Left ventricle myocardium inferior (tissue), 1 donor: Measurements from ENCODE around the gene TLL2. TPM values are rescaled to one million over a fixed set of nuclear protein-coding genes. Genes with fewer than 3 reads are reported as not detected.

ENCODE experiments used
- DNase-seq: peaks from one replicate; pipeline ENCODE4 v3.0.0-alpha.2; 2020
- H3K27ac ChIP-seq: fragments of 200-600 bp; replicated peaks from 2 replicates; pipeline ENCODE4 v1.8.0; 2021
- H3K27me3 ChIP-seq: fragments of 200-600 bp; 2 replicates; pipeline ENCODE4 v1.8.0; 2021; ENCODE audit warnings: low read depth
- H3K36me3 ChIP-seq: fragments of 200-600 bp; 2 replicates; pipeline ENCODE4 v1.8.0; 2021
- H3K4me1 ChIP-seq: fragments of 200-600 bp; 2 replicates; pipeline ENCODE4 v1.8.0; 2021
- H3K4me3 ChIP-seq: fragments of 200-600 bp; 2 replicates; pipeline ENCODE4 v1.8.0; 2021; ENCODE audit warnings: mild to moderate bottlenecking, moderate library complexity
- H3K9me3 ChIP-seq: fragments of 200-600 bp; replicated peaks from 2 replicates; pipeline ENCODE4 v1.8.0; 2021
- CTCF ChIP-seq: fragments of 200-600 bp; IDR thresholded peaks from 2 replicates; pipeline ENCODE4 v1.8.0; 2021; ENCODE audit warnings: antibody characterized with exemption, mild to moderate bottlenecking, borderline replicate concordance
- intact Hi-C: fragments of 100-400 bp; cut with micrococcal nuclease; formaldehyde crosslinking; loops from one replicate; pipeline ENCODE4 v1.11.0; 2022
- total RNA-seq: library from RNA; stranded (reverse); fragmentation: NEBNext Ultra II Directional; extraction: Animal tissue kit (Norgen Biotek cat#: 25700); gene quantifications from one replicate; pipeline ENCODE4 v1.2.1, GENCODE V29; 2021
- donor health status: DM: no; HTN: yes; CAD: no; lungs with severe emphysema.

The TLL2 gene
- total RNA-seq, 1 donor from 2014 or later, result 7.0 TPM

DNA sequence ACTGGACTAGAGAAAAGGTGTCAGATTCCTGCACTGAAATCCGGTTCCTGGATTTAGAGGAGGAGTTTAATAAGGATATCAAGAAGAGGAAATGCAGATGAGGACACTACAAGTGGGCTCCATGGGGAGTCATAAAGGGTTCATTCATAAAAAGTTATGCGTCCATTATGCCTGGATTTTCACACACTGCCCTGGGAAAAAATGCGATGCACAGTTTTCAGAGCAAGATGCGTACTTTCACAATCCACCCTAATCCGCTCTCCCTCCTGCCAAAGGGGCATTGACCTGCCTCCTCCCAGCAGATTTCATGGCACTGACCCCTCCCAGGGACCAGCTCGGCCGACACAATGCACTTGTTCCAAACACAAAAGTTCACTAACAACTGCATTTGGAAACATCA lies 112.7 kb downstream of the TLL2 start:
- no peaks in the 10 kb centered on the region for H3K36me3 ChIP-seq
- peak overlapping the region; percentile 33 for H3K27ac ChIP-seq
- no peak for DNase-seq
- intact Hi-C loops, result no loop called here
- H3K4me1 ChIP-seq, result peaks cover 57% of the 10 kb centered on the region
- H3K27me3 ChIP-seq, result peaks cover 16% of the 10 kb centered on the region
- no peak overlapping the region for H3K4me3 ChIP-seq
- no peak for TF ChIP-seq CTCF
- no peaks in the 10 kb centered on the region for H3K9me3 ChIP-seq

DNA sequence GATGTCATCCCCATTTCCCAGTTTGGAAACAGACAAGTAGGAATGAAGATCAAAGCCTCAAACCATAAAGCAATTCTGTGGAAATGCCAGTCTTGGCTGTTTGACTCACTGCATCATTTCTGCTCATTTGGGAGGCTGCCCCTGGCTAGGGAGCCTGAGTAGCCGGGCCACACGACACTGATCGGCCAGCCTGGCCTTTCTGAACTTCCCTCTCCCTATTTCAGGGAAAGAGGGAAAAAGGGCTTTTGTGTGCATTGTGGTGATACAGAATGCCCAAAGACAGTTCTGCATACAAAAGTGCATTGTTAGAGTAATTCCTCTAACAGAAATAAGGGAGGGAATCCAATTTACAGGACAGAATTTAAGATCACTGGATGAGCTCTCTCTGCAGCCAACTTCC lies 113.3 kb downstream of the TLL2 start:
- H3K27ac ChIP-seq, result peak overlapping the region; percentile 33
- intact Hi-C loops, result no loop called here
- no peaks in the 10 kb centered on the region for H3K36me3 ChIP-seq
- H3K4me1 ChIP-seq, result peaks cover 58% of the 10 kb centered on the region
- no peak for DNase-seq
- peaks cover 16% of the 10 kb centered on the region for H3K27me3 ChIP-seq
- H3K4me3 ChIP-seq, result no peak overlapping the region
- no peaks in the 10 kb centered on the region for H3K9me3 ChIP-seq
- TF ChIP-seq CTCF, result no peak

- Histone ChIP-seq H3K4me1 (peaks cover 58% of the 10 kb centered on the region), H3K27me3 (peaks cover 16% of the 10 kb centered on the region), H3K36me3 (no peaks in the 10 kb centered on the region), H3K27ac (peak overlapping the region; percentile 70), H3K9me3 (no peaks in the 10 kb centered on the region), H3K4me3 (no peak overlapping the region)
- intact Hi-C loops, result loop anchor here (5.0 kb wide), 1 partner anchor 114 kb away; the partner anchor contains the start of gene TLL2
- no peak for DNase-seq
- TF ChIP-seq CTCF, result no peak
Measured at GRCh38 chr10:96397902-96398301, 115.8 kb downstream of the TLL2 start.

DNA sequence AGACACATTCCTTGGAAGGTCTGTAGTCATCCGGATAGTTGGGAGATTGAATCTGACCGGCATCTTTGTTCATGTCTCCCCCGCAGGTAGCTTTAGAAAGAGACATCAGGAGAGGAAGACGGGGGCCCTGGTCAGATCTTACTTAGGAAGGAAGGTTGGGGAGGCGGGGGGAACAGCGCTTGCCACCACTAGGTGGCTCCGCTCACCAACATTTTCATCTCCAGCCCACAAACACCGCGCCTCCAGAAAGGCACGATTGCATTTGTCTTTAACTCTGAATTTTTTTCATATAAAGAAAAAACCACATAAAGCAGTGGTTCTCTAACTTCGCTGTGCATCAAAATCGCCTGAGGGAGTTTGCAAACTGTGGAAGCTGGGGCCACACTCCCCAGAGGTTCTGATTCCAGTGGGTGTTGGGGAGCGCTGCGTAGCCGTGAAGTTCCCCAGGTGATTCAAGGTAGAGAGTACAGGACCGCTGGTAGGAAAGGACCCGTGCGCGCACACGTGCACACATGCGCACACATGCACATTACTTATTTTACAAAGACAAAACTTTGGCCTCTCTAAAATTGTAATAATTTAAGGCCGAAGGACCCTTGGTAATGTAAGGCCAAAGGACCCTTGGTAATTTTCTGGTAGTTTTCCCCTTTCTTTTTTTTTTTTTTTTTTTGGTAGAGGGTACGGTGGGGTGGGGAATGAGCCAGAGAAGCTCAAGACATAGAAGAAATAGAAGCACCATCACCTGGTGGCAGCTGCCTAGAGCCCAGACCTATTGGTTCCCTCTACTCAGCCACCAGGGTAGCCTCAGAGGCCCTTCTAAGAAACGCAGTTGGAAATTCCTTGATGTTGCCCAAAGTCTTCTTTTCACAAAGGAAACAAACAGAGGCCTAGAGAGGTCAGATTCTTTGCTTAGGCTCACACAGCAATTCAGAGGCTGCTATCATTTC lies 117.5 kb downstream of the TLL2 start:
- Histone ChIP-seq H3K27ac (peak overlapping the region; percentile 8), H3K4me3 (no peak overlapping the region), H3K27me3 (peaks cover 16% of the 10 kb centered on the region), H3K4me1 (peaks cover 54% of the 10 kb centered on the region), H3K36me3 (no peaks in the 10 kb centered on the region), H3K9me3 (no peaks in the 10 kb centered on the region)
- intact Hi-C loops, result loop anchor here (5.0 kb wide), 1 partner anchor 116 kb away; the partner anchor contains the start of gene TLL2
- peak; percentile 61 for DNase-seq
- TF ChIP-seq CTCF, result peak; percentile 91

DNA sequence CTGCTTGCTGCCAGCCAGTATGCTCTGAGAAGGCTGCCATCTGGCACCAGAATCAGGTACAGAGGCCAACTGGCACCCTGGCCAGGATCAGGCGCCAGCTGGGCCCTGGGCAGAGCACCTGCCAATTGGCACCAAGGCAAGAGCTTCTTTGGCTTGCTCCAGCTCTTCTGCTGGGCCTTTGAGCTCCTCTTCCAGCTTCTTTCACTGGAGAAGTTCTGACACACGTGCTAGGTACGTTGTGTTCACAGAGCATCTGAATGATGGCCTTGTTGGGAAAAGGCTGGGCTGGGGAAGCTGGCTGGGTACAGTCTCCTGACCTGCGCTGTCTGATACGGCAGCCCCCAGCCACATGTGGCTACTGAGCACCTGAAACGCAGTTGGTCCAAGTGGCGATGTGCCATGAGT lies 123.3 kb downstream of the TLL2 start:
- H3K36me3 ChIP-seq, result no peaks in the 10 kb centered on the region
- no peaks in the 10 kb centered on the region for H3K27me3 ChIP-seq
- no peak overlapping the region for H3K4me3 ChIP-seq
- H3K4me1 ChIP-seq, result peaks cover 18% of the 10 kb centered on the region
- no peaks in the 10 kb centered on the region for H3K9me3 ChIP-seq
- intact Hi-C loops, result no loop called here
- peak overlapping the region; percentile 73 for H3K27ac ChIP-seq
- peak; percentile 87 for DNase-seq
- TF ChIP-seq CTCF, result no peak
